Measurements from ENCODE around the gene HDAC8.

HDAC8 gene

DNA sequence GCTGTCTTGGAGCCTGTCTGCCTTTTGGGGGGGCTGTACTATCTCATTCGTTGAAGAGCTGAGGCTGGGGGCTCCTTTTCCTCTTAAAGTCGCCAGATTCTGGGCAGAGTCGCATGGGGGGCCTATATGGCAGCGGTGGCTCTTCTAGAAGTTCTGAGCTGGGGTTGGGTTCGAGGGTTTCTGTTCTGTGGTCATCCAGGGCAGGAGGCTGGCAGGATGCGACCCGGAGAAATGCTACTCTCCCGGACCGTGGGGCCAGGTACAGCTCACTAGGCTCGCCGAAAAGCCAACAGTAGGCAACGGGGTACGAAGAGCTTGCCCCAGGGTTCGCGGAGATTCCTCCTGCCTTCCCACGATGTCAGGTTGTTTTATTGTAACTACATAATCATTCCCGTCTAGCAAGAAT is 265.0 kb downstream of the HDAC8 start:
- DNase-seq (ENCODE audit: low read depth): no peak
- H3K4me3 ChIP-seq (ENCODE audit: low read length): no peak overlapping the region
- TF ChIP-seq, protein P1, sequence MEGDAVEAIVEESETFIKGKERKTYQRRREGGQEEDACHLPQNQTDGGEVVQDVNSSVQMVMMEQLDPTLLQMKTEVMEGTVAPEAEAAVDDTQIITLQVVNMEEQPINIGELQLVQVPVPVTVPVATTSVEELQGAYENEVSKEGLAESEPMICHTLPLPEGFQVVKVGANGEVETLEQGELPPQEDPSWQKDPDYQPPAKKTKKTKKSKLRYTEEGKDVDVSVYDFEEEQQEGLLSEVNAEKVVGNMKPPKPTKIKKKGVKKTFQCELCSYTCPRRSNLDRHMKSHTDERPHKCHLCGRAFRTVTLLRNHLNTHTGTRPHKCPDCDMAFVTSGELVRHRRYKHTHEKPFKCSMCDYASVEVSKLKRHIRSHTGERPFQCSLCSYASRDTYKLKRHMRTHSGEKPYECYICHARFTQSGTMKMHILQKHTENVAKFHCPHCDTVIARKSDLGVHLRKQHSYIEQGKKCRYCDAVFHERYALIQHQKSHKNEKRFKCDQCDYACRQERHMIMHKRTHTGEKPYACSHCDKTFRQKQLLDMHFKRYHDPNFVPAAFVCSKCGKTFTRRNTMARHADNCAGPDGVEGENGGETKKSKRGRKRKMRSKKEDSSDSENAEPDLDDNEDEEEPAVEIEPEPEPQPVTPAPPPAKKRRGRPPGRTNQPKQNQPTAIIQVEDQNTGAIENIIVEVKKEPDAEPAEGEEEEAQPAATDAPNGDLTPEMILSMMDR (IDR thresholded peaks at IDR 0.05; ENCODE audit: insufficient read depth, low read depth, low read length, missing control alignments): no peak

DNA sequence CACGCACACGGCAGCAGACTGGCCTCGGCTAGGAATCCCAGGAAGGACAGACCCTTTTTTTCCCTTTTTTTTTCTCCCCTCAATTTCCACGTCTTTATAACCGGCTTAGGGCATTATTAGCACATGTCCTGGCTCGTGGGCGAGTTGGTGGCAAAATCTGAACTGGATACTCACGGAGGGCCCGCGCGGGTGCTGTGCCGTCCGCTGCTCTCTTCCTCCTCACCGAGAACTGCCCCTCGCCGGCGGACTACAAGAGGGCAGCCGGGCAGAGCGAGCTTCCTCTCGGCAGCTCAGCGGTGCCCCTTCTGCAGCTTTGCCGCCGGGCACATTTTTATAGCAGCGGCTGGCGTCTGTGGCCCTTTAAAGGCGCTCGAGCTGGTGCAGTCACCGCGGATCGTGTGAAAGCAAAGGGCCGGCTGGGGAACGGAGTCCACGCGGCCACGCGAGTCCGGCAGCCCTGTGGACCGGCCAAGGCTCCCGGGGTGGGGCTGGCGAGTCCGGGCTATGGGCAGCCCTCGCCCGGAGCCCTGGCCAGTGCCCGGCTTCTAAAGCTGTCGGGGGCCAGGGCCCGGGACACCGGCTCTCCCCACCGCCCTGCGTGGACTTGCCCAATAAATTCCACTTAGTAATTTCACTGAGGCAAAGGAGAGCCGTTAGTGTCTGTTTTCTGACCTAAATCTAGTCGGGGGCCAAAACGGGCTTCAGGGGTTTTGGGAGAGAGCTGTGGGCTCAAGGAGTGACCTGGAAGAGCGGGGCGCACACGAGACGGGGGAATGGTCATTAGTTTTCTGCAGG is 265.6 kb downstream of the HDAC8 start:
- TF ChIP-seq, protein P1 (IDR thresholded peaks at IDR 0.05; ENCODE audit: insufficient read depth, low read depth, low read length, missing control alignments): no peak
- DNase-seq (ENCODE audit: low read depth): peak; percentile 68
- peak overlapping the region; percentile 51 for H3K4me3 ChIP-seq (ENCODE audit: low read length)

DNA sequence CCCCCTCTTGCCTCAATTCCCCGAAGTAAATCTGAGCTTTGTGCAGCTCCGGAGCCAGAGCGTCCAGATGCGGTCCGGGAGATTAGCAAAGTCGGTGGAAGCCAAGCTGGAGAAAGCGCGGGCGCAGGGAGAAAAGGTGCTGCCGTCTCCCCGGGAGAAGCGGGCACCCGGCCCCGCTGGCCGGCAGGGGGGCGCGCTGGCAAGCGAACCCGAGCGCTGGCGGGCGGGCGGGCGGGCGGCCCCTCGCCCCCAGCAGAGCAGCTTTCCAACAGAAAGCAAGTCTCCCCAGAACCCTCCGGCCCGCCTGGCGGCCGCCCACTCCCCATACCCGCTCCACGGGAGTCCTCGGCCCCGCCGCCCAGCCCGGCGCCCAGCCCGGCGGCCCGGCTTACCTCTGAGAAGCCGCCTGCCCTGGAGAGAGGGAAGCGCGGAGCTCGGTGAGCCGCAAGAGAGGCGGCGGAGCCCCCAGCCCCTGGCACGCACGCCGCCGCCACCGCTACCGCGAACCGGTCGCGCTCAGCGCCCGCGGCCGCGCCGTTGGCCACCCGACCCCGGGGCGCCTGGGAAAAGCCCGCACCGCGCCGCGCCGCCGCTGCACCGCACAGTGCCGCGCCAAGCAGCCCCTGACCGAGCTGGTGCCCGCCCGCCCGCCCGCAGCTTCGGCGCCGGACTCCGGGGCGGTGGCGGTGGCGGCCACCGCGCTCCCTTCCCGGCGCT is 266.4 kb downstream of the HDAC8 start:
- peak; percentile 13 for DNase-seq (ENCODE audit: low read depth)
- H3K4me3 ChIP-seq (ENCODE audit: low read length): peak overlapping the region; percentile 51
- TF ChIP-seq, protein P1 (IDR thresholded peaks at IDR 0.05; ENCODE audit: insufficient read depth, low read depth, low read length, missing control alignments): no peak

DNA sequence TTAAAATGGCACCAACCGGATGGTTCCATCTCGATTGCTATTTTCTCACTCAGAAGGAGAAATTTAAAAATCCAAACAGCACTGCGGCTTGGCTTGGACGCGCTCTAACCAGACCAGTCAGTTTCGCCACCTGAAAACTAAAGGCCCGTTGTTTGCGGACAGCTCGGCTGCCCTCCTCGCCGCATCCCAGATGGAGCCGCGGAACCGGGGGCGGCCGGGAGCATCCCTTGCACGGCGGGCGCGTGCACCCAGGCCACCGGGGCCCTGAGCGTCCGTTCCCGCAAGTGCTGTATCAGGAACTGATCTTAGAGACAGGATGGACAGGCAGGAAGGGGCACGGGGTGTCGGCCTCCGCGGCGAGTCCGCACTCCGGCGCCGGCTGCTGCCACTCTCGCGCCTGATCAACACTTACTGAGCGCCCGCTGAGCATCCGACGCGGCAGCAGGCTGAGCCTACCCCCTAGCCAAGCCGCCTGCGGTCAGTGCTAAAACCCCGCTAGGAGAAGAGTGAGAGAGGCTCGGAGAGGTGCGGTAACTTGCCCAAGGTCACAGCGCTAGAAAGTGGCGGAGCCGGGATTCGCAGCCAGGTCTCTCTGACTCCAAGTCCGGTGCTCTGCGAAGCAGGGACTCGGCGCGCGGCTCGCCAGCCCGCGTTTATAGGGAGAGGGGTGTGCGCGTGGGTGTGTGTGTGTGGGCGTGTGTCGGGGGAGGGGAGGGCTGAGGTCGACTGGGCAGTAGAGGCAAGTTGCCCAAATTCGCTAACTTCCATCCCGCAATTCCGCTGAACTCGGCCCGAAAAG is 267.2 kb downstream of the HDAC8 start, which contains the start of gene CITED1:
CITED1 (minus strand) TSS at position 629 of the 799 bp plus-strand sequence. CDS start 3,045 bp downstream, outside the sequence.
- TF ChIP-seq, protein P1 (IDR thresholded peaks at IDR 0.05; ENCODE audit: insufficient read depth, low read depth, low read length, missing control alignments): no peak
- DNase-seq (ENCODE audit: low read depth): no peak
- peak within 1 kb of the TSS; percentile 51 for H3K4me3 ChIP-seq (ENCODE audit: low read length)

DNA sequence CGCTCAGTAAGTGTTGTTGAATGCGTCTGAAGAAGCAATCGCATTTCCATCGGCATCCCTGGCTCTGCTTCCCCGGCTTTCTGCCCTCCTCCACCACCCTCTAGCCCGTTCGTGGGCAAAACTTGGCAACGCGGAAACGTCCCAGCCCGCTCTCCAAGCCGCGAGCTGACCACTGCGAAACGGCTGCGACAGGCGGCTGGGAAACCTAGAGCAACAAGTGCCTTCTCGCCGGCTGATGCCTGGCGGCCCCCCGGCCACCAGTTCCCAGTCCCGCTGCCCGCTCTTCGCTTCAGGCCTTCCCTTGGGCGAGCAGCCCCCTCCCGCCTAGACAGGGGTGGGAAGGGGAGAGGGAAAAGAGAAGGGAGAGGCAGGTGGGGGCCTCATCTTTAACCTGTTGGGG is 267.8 kb downstream of the HDAC8 start:
- TF ChIP-seq, protein P1 (IDR thresholded peaks at IDR 0.05; ENCODE audit: insufficient read depth, low read depth, low read length, missing control alignments): no peak
- H3K4me3 ChIP-seq (ENCODE audit: low read length): no peak overlapping the region
- DNase-seq (ENCODE audit: low read depth): no peak

DNA sequence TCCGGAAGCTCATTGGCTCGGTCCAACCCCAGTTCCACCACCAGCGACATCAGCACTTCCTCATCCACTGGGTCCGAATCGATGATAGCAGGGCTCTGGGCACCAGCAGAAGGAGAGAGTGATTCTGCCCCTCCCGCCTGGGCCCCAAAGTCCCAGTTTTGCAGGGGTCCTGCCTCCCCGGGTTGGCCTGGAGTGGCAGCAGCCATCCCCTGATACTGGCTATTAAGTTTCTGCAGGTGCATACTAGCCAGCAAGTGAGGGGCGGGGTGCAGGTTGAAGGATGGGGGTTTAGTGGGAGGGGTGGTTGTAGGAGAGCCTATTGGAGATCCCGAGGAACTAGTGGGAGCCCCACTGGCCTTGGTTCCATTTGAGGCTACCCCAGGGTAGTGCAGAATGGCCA is 270.9 kb downstream of the HDAC8 start:
- TF ChIP-seq, protein P1 (IDR thresholded peaks at IDR 0.05; ENCODE audit: insufficient read depth, low read depth, low read length, missing control alignments): no peak
- DNase-seq (ENCODE audit: low read depth): no peak
- no peak overlapping the region for H3K4me3 ChIP-seq (ENCODE audit: low read length)
